Measurements from ENCODE around the gene ENTPD6. TPM values are rescaled to one million over a fixed set of nuclear protein-coding genes. Genes with fewer than 3 reads are reported as not detected.
A peak's percentile ranks its signal among the peaks of the same experiment; 100 is the strongest.

The ENTPD6 gene
- polyA plus RNA-seq, 3 donors = 36.2 to 120 (median 47.0) TPM

DNA sequence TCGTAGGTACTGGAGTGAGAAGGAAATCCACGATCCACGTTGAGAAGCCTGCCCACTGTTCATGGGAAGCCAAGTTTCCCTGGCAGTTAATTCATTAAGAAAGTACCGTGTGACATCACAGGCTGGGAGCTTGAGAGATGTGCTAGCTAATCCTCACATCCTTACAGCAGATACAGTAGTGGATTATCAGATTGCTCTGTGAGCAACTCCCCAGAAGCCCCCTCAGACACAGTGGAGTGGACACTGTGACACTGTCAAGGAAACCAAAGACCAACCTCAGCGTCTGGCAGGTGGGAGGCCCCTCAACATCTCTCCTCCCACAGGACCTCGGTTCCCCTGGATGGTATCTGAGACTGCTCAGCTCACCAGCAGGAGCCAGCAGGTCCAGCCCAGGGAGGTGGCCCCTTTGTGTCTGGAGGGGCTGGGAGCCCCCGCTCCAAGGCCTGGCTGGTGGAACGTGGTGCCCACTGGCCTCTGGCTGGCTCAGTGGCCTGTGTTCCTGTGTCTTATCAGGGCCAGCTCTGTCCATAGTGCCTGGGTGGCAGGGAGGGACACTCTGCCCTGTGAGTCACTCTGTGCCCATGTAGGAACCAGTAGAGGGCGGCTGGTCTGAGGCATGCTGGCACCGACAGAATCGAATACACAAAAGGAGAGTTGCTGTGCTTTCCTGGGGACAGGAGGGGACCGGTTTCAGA, 59.6 kb downstream of the ENTPD6 start:
- Mint-ChIP-seq H3K36me3 (peaks cover 29 to 58% of the 10 kb centered on the region in 2 donors), H3K27ac (peak overlapping the region in 2 of 7 donors; percentile 26 to 36)
- no peaks in the 10 kb centered on the region for H3K27me3 ChIP-seq (ENCODE audit: control insufficient read depth in 2 of 2, insufficient read depth in 2 of 2, low read length in 2 of 2)

DNA sequence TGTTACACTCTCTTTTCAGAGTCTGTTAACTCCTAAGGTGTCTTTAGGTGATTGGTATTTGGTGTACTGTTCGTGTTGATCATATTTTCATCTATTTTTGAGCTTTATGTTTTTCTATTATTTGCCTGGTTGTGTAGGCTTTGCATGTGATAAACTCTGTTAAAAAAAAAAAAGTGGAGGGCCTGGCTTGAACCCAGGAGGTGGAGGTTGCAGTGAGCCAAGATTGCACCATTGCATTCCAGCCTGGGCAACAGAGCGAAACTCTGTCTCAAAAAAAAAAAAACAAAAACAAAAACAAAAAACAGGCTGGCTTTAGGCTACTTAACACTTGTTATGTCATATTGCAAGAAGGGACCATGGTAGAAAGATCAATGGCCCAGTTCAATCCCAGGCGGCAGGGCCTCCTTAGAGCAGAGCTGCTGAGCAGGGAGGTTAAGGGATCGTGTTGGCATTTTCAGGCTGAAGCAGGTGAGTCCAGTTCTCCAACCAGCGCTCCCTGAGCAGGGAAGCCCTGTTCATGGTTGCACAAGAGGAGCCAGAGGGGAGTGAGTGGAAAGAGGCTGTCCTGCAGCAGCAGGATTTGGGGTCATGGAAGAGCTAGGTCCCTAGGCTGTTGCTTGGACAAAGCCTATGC, 60.8 kb downstream of the ENTPD6 start:
- no peak for DNase-seq
- no peak overlapping the region for H3K9ac ChIP-seq (ENCODE audit: insufficient read depth, low read length, poor library complexity, severe bottlenecking)
- H3K27me3 Mint-ChIP-seq (ENCODE audit: low read depth in 3 of 3) = no peaks in the 10 kb centered on the region
- no peak overlapping the region for H3K4me3 Mint-ChIP-seq
- H3K36me3 Mint-ChIP-seq = peaks cover 35 to 61% of the 10 kb centered on the region in 2 donors
- peaks cover 26 to 58% of the 10 kb centered on the region in 2 donors for H3K36me3 ChIP-seq (replicated peaks in 1 of 2; ENCODE audit: control insufficient read depth in 1 of 2, insufficient read depth in 2 of 2, low read length in 2 of 2)
- H3K79me2 ChIP-seq (ENCODE audit: insufficient read depth, low read length) = peaks cover 68% of the 10 kb centered on the region
- no peaks in the 10 kb centered on the region for H3K9me3 ChIP-seq (replicated peaks in 1 of 2; ENCODE audit: control insufficient read depth in 1 of 2, insufficient read depth in 1 of 2, low read length in 2 of 2)
- H3K9me3 Mint-ChIP-seq = peaks cover 0 to 9% (median 6%) of the 10 kb centered on the region in 7 donors
- no peak overlapping the region for H3K4me2 ChIP-seq (replicated peaks; ENCODE audit: extremely low read depth, low read length, poor library complexity, severe bottlenecking)
- H4K20me1 ChIP-seq (ENCODE audit: insufficient read depth, low read length) = peaks cover 78% of the 10 kb centered on the region
- no peaks in the 10 kb centered on the region for H3K27me3 ChIP-seq (ENCODE audit: control insufficient read depth in 2 of 2, insufficient read depth in 2 of 2, low read length in 2 of 2)
- peaks cover 19% of the 10 kb centered on the region for H3K4me1 Mint-ChIP-seq
- peak overlapping the region in 2 of 7 donors; percentile 42 to 46 for H3K27ac Mint-ChIP-seq
- no peak overlapping the region for H2AFZ ChIP-seq (ENCODE audit: insufficient read depth, low read depth, low read length, poor library complexity, severe bottlenecking)
- no peaks in the 10 kb centered on the region for H3K4me1 ChIP-seq (ENCODE audit: control insufficient read depth in 1 of 2, insufficient read depth in 2 of 2, low read length in 2 of 2)
- no peak overlapping the region for H3K27ac ChIP-seq (ENCODE audit: low read depth in 1 of 2, low read length in 2 of 2)
- intact Hi-C loops (cut with micrococcal nuclease) = no loop called here
- H3K4me3 ChIP-seq (replicated peaks in 1 of 3; ENCODE audit: low read depth in 2 of 3, low read length in 3 of 3) = no peak overlapping the region
- WGBS (ENCODE audit: insufficient coverage) = 100% methylated on average over 3 of the region's 5 CpGs
- TF ChIP-seq, protein P1, sequence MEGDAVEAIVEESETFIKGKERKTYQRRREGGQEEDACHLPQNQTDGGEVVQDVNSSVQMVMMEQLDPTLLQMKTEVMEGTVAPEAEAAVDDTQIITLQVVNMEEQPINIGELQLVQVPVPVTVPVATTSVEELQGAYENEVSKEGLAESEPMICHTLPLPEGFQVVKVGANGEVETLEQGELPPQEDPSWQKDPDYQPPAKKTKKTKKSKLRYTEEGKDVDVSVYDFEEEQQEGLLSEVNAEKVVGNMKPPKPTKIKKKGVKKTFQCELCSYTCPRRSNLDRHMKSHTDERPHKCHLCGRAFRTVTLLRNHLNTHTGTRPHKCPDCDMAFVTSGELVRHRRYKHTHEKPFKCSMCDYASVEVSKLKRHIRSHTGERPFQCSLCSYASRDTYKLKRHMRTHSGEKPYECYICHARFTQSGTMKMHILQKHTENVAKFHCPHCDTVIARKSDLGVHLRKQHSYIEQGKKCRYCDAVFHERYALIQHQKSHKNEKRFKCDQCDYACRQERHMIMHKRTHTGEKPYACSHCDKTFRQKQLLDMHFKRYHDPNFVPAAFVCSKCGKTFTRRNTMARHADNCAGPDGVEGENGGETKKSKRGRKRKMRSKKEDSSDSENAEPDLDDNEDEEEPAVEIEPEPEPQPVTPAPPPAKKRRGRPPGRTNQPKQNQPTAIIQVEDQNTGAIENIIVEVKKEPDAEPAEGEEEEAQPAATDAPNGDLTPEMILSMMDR (IDR thresholded peaks at IDR 0.05) = no peak

More for the DNA sequence above, 59.6 kb downstream of the ENTPD6 start:
- H3K4me1 Mint-ChIP-seq = peaks cover 29% of the 10 kb centered on the region
- peaks cover 0 to 6% (median 2%) of the 10 kb centered on the region in 7 donors for H3K9me3 Mint-ChIP-seq
- Histone ChIP-seq H3K9me3 (replicated peaks in 1 of 2; ENCODE audit: control insufficient read depth in 1 of 2, insufficient read depth in 1 of 2, low read length in 2 of 2) (no peaks in the 10 kb centered on the region), H3K27ac (ENCODE audit: low read depth in 1 of 2, low read length in 2 of 2) (no peak overlapping the region), H3K4me2 (replicated peaks; ENCODE audit: extremely low read depth, low read length, poor library complexity, severe bottlenecking) (no peak overlapping the region), H3K4me1 (ENCODE audit: control insufficient read depth in 1 of 2, insufficient read depth in 2 of 2, low read length in 2 of 2) (no peaks in the 10 kb centered on the region), H3K36me3 (replicated peaks in 1 of 2; ENCODE audit: control insufficient read depth in 1 of 2, insufficient read depth in 2 of 2, low read length in 2 of 2) (peaks cover 24 to 51% of the 10 kb centered on the region in 2 donors), H3K4me3 (replicated peaks in 1 of 3; ENCODE audit: low read depth in 2 of 3, low read length in 3 of 3) (no peak overlapping the region), H3K79me2 (ENCODE audit: insufficient read depth, low read length) (peaks cover 80% of the 10 kb centered on the region), H2AFZ (ENCODE audit: insufficient read depth, low read depth, low read length, poor library complexity, severe bottlenecking) (no peak overlapping the region), H4K20me1 (ENCODE audit: insufficient read depth, low read length) (peaks cover 89% of the 10 kb centered on the region), H3K9ac (ENCODE audit: insufficient read depth, low read length, poor library complexity, severe bottlenecking) (peak overlapping the region; percentile 2)
- intact Hi-C loops (cut with micrococcal nuclease) = no loop called here
- H3K27me3 Mint-ChIP-seq (ENCODE audit: low read depth in 3 of 3) = peaks cover 0 to 2% (median 0%) of the 10 kb centered on the region in 3 donors
- no peak for DNase-seq
- H3K4me3 Mint-ChIP-seq = no peak overlapping the region
- TF ChIP-seq, protein P1 (IDR thresholded peaks at IDR 0.05) = no peak
- 98% methylated on average over 6 of the region's 12 CpGs for WGBS (ENCODE audit: insufficient coverage)
